Esophagus squamous epithelium (tissue), 4 donors: ENCODE results near the gene ZFHX3.

ENCODE experiments used
- POLR2A ChIP-seq, 4 donors: fragments of 450-650 bp; IDR thresholded peaks; one replicate each; pipeline ENCODE4 v1.6.1; 2017; ENCODE audit warnings: antibody characterized with exemption in 4 of 4, mild to moderate bottlenecking in 4 of 4, moderate library complexity in 3 of 4
- TF ChIP-seq, protein P1 (sequence below), 6 experiments: fragments of 450-650 bp in 4 of 6; fragments of 200-600 bp in 2 of 6; sonication (generic) in 2 of 6; IDR thresholded peaks; one replicate each; pipeline ENCODE4 v1.5.1; 2016 to 2019; ENCODE audit warnings: antibody characterized with exemption in 6 of 6, mild to moderate bottlenecking in 4 of 6, moderate library complexity in 4 of 6

DNA sequence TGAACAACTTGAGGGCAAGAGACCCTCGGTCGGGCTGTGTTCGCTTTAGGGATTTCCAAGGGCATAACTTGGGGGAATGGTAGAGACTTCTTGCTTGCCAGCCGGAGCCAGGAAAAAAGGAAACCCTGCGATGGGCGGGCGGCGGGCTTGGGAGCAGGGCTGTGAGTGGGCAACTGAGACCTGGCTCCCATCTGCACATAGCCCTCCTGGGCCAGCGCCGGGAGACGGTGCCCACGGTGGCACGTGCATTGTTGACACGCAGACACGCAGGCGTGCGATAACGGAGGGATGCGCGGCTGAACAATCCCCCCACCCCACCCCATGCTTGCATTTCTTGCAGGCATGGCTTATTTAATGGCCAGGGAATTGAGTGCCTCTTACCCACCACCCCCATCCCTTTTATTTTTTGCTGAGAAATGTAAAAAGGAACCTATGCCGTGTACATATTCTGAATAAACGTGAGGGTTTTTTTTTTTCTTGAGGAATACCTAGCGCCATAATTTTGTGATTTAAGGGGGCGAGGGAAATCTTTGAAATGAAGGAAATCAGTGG lies 17.1 kb upstream of the ZFHX3 start:
- TF ChIP-seq, protein P1, sequence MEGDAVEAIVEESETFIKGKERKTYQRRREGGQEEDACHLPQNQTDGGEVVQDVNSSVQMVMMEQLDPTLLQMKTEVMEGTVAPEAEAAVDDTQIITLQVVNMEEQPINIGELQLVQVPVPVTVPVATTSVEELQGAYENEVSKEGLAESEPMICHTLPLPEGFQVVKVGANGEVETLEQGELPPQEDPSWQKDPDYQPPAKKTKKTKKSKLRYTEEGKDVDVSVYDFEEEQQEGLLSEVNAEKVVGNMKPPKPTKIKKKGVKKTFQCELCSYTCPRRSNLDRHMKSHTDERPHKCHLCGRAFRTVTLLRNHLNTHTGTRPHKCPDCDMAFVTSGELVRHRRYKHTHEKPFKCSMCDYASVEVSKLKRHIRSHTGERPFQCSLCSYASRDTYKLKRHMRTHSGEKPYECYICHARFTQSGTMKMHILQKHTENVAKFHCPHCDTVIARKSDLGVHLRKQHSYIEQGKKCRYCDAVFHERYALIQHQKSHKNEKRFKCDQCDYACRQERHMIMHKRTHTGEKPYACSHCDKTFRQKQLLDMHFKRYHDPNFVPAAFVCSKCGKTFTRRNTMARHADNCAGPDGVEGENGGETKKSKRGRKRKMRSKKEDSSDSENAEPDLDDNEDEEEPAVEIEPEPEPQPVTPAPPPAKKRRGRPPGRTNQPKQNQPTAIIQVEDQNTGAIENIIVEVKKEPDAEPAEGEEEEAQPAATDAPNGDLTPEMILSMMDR (IDR thresholded peaks at IDR 0.05) = no peak
- no peak for TF ChIP-seq POLR2A (IDR thresholded peaks at IDR 0.05)
